GM19452 (cell line): ENCODE results near the gene GANC.

Experiments used
- ATAC-seq: cut with Tn5 transposase; IDR thresholded peaks from one replicate; pipeline ENCODE4 v1.9.1; 2021; ENCODE audit not compliant: unreplicated experiment

The GANC gene

DNA sequence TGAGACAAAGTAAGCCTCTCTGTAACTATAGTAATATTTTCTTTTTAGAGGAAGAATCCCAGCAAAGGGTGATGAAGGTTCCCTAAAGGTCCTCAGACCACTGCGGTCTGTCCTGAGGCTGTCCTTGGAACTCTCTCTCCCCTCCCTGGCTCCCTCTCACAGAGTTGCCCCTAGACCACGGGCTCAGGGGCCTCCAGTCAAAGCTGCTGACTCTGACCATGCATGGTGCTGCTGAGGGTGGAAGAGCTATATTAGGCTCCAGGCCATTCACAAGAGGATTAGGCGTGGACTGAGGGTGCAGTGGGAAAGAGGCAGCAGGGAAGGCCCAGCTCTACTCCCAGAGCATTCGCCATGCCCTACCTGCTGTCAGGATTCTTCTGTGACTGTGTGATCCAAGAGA, 100.9 kb downstream of the GANC start:
- no peak for ATAC-seq

DNA sequence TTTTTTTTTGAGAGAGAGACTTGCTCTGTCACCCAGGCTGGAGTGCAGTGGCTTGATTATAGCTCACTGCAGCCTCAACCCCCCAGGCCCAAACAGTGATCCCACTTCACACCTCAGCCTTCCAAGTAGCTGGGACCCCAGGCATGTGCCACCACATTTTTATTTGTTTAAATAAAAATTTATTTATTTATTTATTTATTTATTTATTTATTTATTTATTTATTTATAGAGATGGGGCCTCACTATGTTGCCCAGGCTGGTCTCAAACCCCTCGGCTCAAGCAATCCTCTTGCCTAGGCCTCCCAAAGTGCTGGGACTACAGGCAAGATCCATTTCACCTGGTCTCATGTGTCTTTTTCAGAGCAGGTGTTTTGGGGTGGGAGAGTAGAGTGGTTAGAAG, 101.8 kb downstream of the GANC start:
- no peak for ATAC-seq

GRCh38 chr15:42375252-42375651, 102.3 kb downstream of the GANC start:
- no peak for ATAC-seq

DNA sequence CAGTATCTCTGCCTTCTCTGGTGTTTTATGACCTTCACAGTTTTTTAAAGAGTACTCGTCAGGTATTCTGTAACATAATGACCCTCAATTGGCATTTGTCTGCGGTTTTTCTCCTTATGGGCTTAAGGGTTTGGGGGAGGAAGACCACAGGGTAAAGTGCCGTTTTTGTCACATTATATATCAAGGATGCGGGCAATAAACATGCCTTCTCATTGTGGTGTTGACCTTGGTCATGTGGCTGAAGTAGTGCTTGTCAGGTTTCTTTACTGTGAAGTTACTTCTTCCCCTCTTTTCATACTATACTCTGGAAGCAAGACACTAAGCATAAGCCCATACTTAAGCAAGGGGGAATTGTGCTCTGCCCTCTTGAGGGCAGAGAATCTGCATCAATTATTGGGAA, 102.9 kb downstream of the GANC start:
- no peak for ATAC-seq

- ATAC-seq: no peak
These were observed 105.0 kb downstream of the GANC start for GRCh38 chr15:42378011-42378410.

DNA sequence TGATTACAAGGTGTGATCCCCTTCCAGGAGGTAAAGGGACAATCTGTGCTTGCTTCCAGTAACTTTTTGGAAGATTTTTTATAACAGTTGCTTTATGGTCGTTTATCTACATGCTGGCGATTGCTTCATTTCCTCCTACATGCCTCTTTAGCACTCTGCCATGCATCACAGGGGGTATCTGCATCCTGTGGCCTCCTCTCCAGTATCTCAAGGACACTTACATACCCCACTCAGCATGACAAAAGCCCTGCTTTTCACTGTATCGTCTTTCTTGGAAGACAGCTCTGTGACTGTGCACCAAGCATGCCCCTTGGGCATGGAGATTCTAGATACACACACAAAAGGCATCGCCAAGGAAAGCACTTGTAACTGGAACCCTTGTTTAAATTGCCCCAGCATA, 111.6 kb downstream of the GANC start:
- no peak for ATAC-seq

DNA sequence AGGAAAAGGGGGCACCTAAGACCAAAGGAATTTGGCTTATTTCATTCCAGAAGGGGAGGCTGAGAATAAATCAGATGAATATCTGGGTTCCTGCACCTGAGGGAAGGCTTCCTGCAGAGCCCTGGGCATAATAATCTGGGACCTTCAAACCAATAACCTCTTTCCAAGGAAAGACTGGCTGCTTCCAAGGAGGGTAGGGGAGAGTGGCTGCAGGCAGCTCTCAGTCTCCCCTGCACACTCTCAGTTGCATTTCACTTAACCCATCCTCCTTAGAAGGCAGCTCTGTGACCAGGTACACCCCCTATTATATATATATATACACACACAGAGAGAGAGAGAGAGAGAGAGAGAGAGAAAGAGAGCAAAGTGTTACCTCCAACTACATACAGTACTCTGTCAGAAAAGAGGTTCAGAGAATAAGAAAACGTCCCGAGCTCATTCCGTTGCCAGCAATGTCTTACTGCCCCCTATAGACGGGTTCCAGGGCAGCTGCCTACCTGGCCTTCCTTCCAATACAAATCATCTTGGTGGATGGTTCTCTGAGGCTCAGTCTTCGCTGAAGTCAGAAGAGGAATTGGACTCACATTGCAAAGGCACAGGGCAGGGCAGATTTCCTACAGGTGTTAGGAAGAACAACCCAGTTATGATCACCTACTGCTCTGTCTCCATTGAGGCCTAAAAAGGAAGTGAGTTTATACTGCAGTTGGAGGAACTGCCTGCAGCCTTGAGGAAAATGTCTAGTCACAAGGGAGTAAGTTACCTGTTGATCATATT, 112.4 kb downstream of the GANC start:
- ATAC-seq: no peak

GRCh38 chr15:42385980-42386700, 113.1 kb downstream of the GANC start:
- no peak for ATAC-seq

GRCh38 chr15:42387603-42388002, 114.6 kb downstream of the GANC start:
- no peak for ATAC-seq

DNA sequence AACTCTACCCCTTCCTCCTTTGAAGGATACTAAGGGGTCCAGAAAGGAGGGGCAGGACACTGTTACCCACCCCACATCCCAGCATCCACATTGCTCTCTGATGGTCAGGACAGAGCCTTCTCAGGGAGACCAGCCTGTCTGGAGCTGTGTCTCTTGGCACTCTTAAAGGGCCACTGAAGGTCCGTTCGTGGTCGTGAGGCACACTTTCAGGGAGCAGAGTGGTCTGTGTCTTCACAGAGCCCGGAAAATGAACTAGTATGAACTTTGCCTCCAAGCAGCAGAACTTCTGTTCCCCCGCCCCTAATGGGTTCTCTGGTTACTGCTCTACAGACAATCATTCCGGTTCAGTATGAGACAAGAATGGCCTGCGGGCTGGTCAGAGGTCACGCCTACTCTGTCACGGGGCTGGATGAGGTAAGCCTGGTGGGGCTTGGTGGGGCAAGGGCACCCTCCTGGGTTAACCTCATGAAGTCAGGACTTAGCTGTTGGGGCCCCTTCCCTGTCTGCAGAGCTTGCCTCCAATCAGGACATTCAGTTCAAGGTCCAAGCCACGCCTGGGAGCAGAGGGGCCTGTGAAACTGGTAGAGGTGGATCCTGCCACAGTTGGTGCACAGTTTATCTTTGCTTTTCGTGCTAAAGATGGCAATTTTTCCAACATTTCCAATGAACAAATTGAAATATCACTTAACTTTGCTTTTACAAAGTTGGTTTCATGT, 119.5 kb downstream of the GANC start:
- no peak for ATAC-seq

- no peak for ATAC-seq
These were observed 121.1 kb downstream of the GANC start for GRCh38 chr15:42394106-42394505.

- ATAC-seq: no peak
These were observed 122.8 kb downstream of the GANC start for GRCh38 chr15:42395838-42396237.

DNA sequence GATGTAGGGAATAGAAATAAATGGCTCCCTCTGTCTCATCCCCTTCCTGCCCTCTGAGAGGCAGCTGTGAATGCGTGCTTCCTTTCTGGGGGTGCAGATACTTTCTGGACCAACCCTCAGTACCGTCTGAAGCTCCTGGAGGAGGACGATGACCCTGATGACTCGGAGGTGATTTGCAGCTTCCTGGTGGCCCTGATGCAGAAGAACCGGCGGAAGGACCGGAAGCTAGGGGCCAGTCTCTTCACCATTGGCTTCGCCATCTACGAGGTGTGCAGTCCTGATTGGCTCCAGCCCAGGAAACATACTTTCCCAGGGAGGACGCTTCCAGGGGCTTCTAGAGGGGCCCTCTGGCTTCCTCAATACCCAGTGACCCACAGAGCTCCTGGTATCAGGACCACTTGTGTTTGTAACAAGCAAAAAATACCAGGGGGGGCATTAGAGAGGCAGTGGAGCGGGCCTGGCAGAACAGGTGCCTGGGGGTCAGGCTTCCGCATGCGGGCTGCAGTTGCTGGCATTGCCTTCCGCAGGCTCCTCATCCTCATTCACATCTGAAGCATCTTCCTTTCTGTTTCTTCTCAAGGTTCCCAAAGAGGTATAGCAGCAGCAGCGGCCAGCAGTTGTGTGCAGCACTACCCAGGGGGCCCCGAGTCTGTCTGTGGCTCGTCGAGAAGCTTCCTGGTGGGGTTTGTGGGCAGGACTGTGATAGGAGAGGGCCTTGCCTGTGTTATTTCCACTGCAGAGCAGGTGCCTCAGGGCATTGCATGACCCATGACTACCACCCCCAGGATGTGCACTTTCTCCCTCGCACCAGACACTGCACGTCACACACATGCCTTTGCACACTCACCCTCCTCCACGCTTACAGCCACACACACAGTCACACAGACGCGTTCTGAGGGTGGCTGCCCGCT, 128.8 kb downstream of the GANC start:
- ATAC-seq: no peak

GRCh38 chr15:42402455-42403205, 129.6 kb downstream of the GANC start:
- ATAC-seq: no peak

GRCh38 chr15:42403389-42403788, 130.4 kb downstream of the GANC start:
- no peak for ATAC-seq

DNA sequence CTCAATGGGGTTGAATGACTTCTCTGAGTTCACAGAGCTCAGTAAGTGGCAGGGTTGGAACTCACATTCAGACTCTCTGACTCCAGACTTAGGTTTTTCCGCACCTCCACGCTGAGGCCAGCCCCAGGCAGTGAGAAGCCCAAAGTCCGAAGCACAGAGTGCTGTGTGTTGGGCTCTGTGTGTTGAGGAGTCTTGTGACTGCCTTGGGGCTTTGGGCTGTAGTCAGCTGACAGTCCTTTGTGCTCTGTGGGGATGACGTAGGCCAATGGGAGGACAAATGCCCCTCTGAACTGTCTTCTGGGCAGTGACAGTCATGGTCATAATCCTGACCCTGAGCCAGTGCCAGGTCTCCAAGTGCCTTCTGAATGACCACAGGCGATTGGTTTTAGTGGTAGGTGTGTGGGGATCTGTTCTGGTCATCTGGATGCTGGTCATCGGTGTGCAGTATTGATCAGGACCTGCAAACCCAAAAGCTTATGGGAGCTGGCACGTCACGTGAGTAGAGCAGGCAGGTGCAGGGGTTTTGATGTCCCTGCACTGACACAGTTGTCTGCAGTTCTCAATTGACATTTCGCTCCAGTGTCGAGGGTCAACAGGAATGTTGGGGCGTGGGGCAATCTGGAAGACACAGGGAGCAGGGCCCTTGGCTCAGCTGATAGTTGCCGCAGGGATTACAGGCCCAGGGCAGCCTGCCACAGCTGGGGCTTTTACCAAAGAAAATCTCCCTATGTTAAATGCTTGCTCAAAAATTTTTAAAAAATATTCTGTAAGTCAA, 131.6 kb downstream of the GANC start:
- no peak for ATAC-seq

GRCh38 chr15:42405863-42406482, 133.0 kb downstream of the GANC start:
- ATAC-seq: no peak
